ENCODE data around the gene GALNT11.
"Not testable (repeated sequence)": the region's sequence is repeated elsewhere in the genome, so short reads cannot be mapped to it uniquely, and the experiment has no call there.

The GALNT11 gene

DNA sequence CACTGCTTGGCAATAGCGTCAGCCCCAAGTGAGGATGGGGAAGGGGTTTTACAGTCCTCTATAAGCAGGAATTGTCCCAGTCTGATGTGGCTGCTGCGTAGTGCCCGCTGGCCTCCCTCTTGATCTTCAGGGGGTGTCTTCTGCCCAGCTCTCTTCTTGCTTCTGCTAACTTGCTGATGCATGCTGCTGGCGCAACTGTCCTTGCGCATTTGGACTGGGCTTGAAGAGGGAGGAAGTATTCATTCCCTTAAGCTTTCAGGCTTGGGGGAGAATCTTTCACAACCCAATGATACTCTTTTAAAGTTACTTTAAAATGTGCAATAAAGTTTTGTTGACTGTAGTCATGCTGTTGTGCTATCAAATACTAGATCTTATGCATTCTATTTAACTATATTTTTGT is 10.3 kb downstream of the GALNT11 start:
- peak overlapping the region; percentile 55 for H3K4me3 ChIP-seq (ENCODE audit: low read depth, low read length)

DNA sequence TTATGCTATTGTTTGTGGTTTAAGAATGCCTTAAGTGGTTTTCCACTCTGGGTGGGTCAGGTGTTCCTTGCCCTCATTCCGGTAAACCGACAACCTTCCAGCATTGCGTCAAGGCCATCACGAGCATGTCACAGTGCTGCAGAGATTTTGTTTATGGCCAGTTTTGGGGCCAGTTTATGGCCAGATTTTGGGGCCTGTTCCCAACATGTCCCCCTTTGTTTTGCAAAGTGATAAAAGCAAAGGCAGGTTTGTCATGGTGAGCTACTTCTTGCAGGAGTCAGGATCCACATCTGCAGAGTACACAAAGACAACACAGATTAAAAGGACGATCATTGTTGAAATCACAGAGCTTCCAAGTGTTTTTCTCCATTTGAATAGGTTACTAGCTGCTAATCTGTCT is 12.9 kb downstream of the GALNT11 start:
- not testable (repeated sequence) for H3K27me3 ChIP-seq (ENCODE audit: control insufficient read depth, insufficient read depth, low read length); H3K36me3 ChIP-seq (ENCODE audit: control insufficient read depth, insufficient read depth, low read length); H3K9me3 ChIP-seq (ENCODE audit: control insufficient read depth, insufficient read depth, low read length); H3K4me3 ChIP-seq (ENCODE audit: low read depth, low read length); H3K9ac ChIP-seq (ENCODE audit: low read depth, low read length)
- H3K4me1 ChIP-seq (ENCODE audit: control insufficient read depth, insufficient read depth, low read length), result peaks cover 10% of the 10 kb centered on the region

More for the DNA sequence above, 10.3 kb downstream of the GALNT11 start:
- Histone ChIP-seq H3K9me3 (ENCODE audit: control insufficient read depth, insufficient read depth, low read length) (no peaks in the 10 kb centered on the region), H3K4me1 (ENCODE audit: control insufficient read depth, insufficient read depth, low read length) (peaks cover 10% of the 10 kb centered on the region), H3K36me3 (ENCODE audit: control insufficient read depth, insufficient read depth, low read length) (no peaks in the 10 kb centered on the region), H3K9ac (ENCODE audit: low read depth, low read length) (no peak overlapping the region), H3K27me3 (ENCODE audit: control insufficient read depth, insufficient read depth, low read length) (no peaks in the 10 kb centered on the region)

DNA sequence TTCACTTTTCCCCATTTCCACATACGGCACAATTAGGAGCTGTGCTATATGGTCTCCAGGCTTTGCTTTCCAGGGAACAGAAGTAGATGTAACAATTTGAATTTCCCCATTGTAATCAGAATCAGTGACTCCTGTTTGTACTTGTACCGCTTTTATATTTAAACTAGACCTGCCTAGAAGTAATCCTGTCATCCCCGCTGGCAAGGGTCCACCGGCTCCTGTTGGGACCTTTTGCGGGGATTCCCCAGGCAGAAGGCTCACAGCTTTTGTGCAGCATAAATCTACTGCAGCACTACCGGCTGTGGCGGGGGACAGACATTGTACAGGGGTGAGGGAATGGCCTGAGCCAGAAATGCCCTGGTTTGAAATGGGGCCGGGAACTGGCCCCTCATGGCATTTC is 17.6 kb downstream of the GALNT11 start:
- not testable (repeated sequence) for H3K9me3 ChIP-seq (ENCODE audit: control insufficient read depth, insufficient read depth, low read length); H3K9ac ChIP-seq (ENCODE audit: low read depth, low read length); H3K4me1 ChIP-seq (ENCODE audit: control insufficient read depth, insufficient read depth, low read length)

DNA sequence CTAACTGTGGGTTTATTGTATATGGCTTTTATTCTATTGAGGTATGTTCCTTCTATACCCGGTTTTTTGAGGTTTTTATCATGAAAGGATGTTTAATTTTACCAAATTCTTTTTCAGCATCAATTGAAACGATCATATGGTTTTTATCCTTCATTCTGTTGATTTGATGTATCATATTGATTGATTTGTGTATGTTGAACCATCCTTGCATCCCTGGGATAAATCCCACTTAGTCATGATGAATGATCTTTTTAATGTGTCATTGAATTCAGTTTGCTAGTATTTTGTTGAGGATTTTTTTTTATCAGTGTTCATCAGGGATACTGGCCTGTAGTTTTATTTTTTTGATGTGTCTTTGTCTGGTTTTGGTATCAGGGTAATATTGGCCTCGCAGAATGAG is 19.4 kb downstream of the GALNT11 start:
- not testable (repeated sequence) for H3K9ac ChIP-seq (ENCODE audit: low read depth, low read length); H3K27me3 ChIP-seq (ENCODE audit: control insufficient read depth, insufficient read depth, low read length); H3K9me3 ChIP-seq (ENCODE audit: control insufficient read depth, insufficient read depth, low read length); H3K4me3 ChIP-seq (ENCODE audit: low read depth, low read length); H3K36me3 ChIP-seq (ENCODE audit: control insufficient read depth, insufficient read depth, low read length); H3K4me1 ChIP-seq (ENCODE audit: control insufficient read depth, insufficient read depth, low read length)

More for the DNA sequence above, 17.6 kb downstream of the GALNT11 start:
- H3K4me3 ChIP-seq (ENCODE audit: low read depth, low read length); H3K27me3 ChIP-seq (ENCODE audit: control insufficient read depth, insufficient read depth, low read length); H3K36me3 ChIP-seq (ENCODE audit: control insufficient read depth, insufficient read depth, low read length): not testable (repeated sequence)

DNA sequence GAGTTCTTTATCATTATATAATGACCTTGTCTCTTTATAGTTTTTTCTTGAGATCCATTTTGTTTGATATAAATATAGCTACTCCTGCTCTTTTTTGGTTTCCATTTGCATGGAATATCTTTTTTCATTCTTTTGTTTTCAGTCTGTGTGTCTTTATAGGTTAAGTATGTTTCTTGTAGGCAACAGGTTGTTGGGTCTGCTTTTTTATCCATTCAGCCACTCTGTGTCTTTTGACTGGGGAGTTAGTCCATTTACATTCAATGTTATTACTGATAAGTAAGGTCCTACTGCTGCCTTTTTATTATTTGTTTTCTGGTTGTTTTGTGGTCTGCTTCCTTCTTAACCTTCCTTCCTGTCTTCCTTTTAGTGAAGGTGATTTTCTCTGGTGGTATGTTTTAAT is 21.1 kb downstream of the GALNT11 start:
- no peak overlapping the region for H3K4me3 ChIP-seq (ENCODE audit: low read depth, low read length)
- H3K9ac ChIP-seq (ENCODE audit: low read depth, low read length), result no peak overlapping the region
- no peaks in the 10 kb centered on the region for H3K27me3 ChIP-seq (ENCODE audit: control insufficient read depth, insufficient read depth, low read length)
- peaks cover 8% of the 10 kb centered on the region for H3K9me3 ChIP-seq (ENCODE audit: control insufficient read depth, insufficient read depth, low read length)
- H3K36me3 ChIP-seq (ENCODE audit: control insufficient read depth, insufficient read depth, low read length), result no peaks in the 10 kb centered on the region
- H3K4me1 ChIP-seq (ENCODE audit: control insufficient read depth, insufficient read depth, low read length), result peaks cover 4% of the 10 kb centered on the region

DNA sequence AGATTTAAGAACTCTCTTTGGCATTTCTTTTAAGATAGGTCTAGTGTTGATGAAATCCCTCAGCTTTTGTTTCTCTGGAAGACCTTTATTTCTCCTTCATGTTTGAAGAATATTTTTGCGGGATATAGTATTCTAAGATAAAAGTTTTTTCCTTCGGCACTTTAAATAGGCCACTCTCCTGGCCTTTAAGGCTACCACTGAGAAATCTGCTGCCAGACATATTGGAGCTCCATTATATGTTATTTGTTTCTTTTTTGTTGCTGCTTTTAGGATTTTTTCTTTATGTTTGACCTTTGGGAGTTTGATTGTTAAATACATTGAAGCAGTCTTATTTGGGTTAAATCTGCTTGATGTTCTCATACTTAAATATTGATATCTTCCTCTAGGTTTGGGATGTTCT is 22.6 kb downstream of the GALNT11 start:
- Histone ChIP-seq H3K9ac (ENCODE audit: low read depth, low read length) (no peak overlapping the region), H3K4me1 (ENCODE audit: control insufficient read depth, insufficient read depth, low read length) (peaks cover 7% of the 10 kb centered on the region), H3K27me3 (ENCODE audit: control insufficient read depth, insufficient read depth, low read length) (no peaks in the 10 kb centered on the region), H3K9me3 (ENCODE audit: control insufficient read depth, insufficient read depth, low read length) (peaks cover 8% of the 10 kb centered on the region), H3K4me3 (ENCODE audit: low read depth, low read length) (no peak overlapping the region), H3K36me3 (ENCODE audit: control insufficient read depth, insufficient read depth, low read length) (no peaks in the 10 kb centered on the region)

DNA sequence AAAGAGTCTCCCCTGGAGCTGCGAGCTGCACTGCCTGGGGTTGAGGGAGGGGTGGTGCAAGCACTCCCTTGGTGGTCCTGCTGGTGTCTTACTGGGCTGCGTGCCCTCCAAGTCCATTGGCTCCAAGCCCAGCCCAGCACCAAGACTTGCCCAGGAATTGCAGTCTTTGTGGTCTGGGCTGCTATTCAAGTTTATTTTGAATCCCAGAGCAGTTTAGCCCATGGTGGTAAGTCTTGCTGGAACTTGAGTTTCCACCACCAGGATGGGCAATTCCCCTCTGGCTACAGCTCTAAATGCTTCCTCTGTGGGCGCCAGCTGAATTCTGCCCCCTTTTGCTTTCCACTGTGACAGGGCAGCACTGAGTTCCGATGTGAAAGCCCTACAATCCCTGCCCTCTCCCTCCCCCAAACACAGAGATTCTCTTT is 25.1 kb downstream of the GALNT11 start:
- H3K36me3 ChIP-seq (ENCODE audit: control insufficient read depth, insufficient read depth, low read length), result no peaks in the 10 kb centered on the region
- no peak overlapping the region for H3K9ac ChIP-seq (ENCODE audit: low read depth, low read length)
- no peaks in the 10 kb centered on the region for H3K9me3 ChIP-seq (ENCODE audit: control insufficient read depth, insufficient read depth, low read length)
- peaks cover 10% of the 10 kb centered on the region for H3K4me1 ChIP-seq (ENCODE audit: control insufficient read depth, insufficient read depth, low read length)
- no peaks in the 10 kb centered on the region for H3K27me3 ChIP-seq (ENCODE audit: control insufficient read depth, insufficient read depth, low read length)
- no peak overlapping the region for H3K4me3 ChIP-seq (ENCODE audit: low read depth, low read length)

DNA sequence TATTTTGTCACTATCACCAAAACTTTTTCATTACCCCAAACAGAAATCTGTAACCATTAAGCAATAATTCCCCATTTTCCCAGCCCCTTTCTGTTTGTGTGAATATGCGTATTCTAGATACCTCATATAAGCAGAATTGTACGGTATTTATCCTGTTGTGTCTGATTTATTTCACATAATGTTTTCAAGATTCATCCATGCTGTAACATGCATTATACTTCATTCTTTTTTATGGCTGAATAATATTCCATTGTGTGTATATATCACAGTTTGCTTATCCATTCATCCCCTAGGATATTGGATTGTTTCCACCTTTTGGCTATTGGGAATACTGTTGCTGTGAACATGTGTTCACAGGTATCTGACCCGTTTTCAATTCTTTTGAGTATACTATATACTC is 26.5 kb downstream of the GALNT11 start:
- H3K36me3 ChIP-seq (ENCODE audit: control insufficient read depth, insufficient read depth, low read length), result no peaks in the 10 kb centered on the region
- H3K4me3 ChIP-seq (ENCODE audit: low read depth, low read length), result no peak overlapping the region
- no peak overlapping the region for H3K9ac ChIP-seq (ENCODE audit: low read depth, low read length)
- no peaks in the 10 kb centered on the region for H3K9me3 ChIP-seq (ENCODE audit: control insufficient read depth, insufficient read depth, low read length)
- no peaks in the 10 kb centered on the region for H3K27me3 ChIP-seq (ENCODE audit: control insufficient read depth, insufficient read depth, low read length)
- peaks cover 10% of the 10 kb centered on the region for H3K4me1 ChIP-seq (ENCODE audit: control insufficient read depth, insufficient read depth, low read length)

DNA sequence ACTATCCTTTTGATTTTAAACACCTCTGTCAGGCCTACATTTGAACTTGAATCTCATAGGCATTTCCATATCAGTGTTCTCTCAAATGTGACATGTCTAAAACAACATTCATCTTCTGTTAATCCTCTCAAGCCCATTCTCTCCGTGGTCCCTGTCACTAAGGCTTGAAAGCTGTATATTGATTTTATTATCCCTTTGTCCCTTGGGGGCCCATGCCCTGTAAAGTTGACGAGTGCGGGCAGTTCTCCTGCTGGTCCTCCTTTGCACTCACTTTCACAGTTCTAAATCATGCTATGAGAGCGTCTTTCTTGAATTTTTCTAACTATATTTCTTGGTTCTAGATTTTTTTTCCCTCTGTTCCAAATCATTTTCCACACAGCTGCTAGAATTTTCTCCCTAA is 27.3 kb downstream of the GALNT11 start:
- Histone ChIP-seq H3K27me3 (ENCODE audit: control insufficient read depth, insufficient read depth, low read length) (no peaks in the 10 kb centered on the region), H3K4me1 (ENCODE audit: control insufficient read depth, insufficient read depth, low read length) (peaks cover 10% of the 10 kb centered on the region), H3K9ac (ENCODE audit: low read depth, low read length) (no peak overlapping the region), H3K36me3 (ENCODE audit: control insufficient read depth, insufficient read depth, low read length) (no peaks in the 10 kb centered on the region), H3K9me3 (ENCODE audit: control insufficient read depth, insufficient read depth, low read length) (no peaks in the 10 kb centered on the region), H3K4me3 (ENCODE audit: low read depth, low read length) (no peak overlapping the region)

DNA sequence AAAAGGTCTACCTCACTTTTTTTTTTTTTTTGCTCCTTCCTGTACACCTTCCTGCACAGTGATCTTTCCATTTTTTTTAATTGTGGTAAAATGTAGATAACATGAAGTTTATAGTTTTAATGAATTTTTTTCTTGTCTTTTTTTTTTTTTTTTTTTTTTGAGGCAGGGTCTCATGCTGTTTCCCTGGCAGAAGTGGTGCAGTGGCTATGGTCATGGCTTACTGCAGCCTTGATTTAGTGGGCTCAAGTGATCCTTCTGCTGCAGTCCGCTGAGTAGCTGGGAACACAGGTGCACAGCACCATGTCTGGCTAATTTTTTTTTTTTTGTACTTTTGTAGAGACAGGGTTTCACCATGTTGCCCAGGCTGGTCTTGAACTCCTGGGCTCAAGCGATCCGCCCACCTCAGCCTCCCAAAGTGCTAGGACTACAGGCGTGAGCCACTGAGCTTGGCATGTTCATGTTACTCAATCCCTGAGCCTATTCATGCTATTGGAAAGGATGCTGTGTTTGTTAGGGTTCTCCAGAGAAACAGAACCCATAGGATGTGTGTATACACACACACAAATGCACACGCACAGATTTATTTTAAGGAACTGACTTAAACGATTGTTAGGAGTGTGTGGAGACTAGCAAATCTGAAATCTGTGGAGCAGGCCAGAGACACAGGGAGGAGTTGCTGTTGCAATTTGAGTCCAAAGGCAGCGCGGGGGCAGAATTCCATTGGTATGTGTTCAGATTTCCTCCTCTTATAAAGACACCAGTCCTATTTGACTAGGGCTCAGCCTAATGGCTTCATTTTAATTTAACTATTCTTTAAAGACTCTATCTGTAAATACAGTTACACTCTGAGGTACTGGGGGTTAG is 29.1 kb downstream of the GALNT11 start:
- H3K4me3 ChIP-seq (ENCODE audit: low read depth, low read length), result no peak overlapping the region
- H3K9me3 ChIP-seq (ENCODE audit: control insufficient read depth, insufficient read depth, low read length), result no peaks in the 10 kb centered on the region
- H3K27me3 ChIP-seq (ENCODE audit: control insufficient read depth, insufficient read depth, low read length), result no peaks in the 10 kb centered on the region
- H3K4me1 ChIP-seq (ENCODE audit: control insufficient read depth, insufficient read depth, low read length), result peaks cover 10% of the 10 kb centered on the region
- H3K9ac ChIP-seq (ENCODE audit: low read depth, low read length), result no peak overlapping the region
- H3K36me3 ChIP-seq (ENCODE audit: control insufficient read depth, insufficient read depth, low read length), result no peaks in the 10 kb centered on the region

DNA sequence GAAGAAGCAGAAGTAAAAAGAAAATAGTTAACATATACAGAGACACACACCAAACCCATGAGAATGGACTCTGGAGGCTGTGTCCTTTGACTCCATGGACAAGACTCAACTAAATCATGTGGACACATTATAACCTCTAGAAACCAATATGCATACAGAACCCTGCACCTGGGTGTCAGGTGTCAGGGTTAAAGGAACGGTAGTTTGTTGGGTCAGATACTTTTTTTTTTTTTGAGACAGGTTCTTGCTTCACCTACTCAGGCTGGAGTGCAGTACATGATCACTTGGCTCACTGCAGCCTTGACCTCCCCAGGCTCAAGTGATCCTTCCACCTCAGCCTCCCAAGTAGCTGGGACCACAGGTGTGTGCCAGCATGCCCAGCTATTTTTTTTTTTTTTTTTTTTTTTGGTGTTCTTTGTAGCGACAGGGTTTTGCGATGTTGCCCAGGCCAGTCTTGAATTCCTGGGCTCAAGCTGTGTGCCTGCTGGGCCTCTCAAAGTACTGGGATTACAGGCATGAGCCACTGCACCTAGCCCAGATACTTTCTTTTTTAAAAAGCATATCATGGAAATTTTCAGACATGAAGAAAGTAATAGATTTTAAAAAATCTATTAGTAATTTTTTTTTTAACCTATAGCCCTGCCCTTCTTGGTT is 31.3 kb downstream of the GALNT11 start:
- Histone ChIP-seq H3K4me1 (ENCODE audit: control insufficient read depth, insufficient read depth, low read length) (peaks cover 6% of the 10 kb centered on the region), H3K27me3 (ENCODE audit: control insufficient read depth, insufficient read depth, low read length) (no peaks in the 10 kb centered on the region)

DNA sequence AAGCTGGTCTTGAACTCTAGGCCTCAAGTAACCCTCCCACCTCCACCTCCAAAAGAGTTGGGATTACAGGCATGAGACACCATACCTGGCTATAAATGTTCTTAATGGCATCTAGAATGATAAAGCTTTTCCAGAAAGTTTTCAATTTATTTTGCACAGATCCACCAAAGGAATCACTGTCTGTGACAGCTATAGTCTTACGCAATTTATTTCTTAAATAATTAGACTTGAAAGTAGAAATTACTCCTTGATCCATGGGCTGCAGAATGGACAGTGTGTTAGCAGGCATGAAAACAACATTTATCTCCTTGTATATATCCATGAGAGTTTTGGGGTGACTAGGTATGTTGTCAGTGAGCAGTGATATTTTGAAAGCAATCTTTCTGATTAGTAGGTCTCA is 33.8 kb downstream of the GALNT11 start:
- Histone ChIP-seq H3K4me3 (ENCODE audit: low read depth, low read length) (no peak overlapping the region), H3K27me3 (ENCODE audit: control insufficient read depth, insufficient read depth, low read length) (no peaks in the 10 kb centered on the region), H3K4me1 (ENCODE audit: control insufficient read depth, insufficient read depth, low read length) (no peaks in the 10 kb centered on the region), H3K9ac (ENCODE audit: low read depth, low read length) (no peak overlapping the region), H3K36me3 (ENCODE audit: control insufficient read depth, insufficient read depth, low read length) (no peaks in the 10 kb centered on the region), H3K9me3 (ENCODE audit: control insufficient read depth, insufficient read depth, low read length) (no peaks in the 10 kb centered on the region)

More for the DNA sequence above, 31.3 kb downstream of the GALNT11 start:
- H3K9ac ChIP-seq (ENCODE audit: low read depth, low read length), result no peak overlapping the region
- no peaks in the 10 kb centered on the region for H3K36me3 ChIP-seq (ENCODE audit: control insufficient read depth, insufficient read depth, low read length)
- H3K4me3 ChIP-seq (ENCODE audit: low read depth, low read length), result no peak overlapping the region
- H3K9me3 ChIP-seq (ENCODE audit: control insufficient read depth, insufficient read depth, low read length), result no peaks in the 10 kb centered on the region
